ENCODE data around the gene LTB4R.
"Not testable (repeated sequence)": the region's sequence is repeated elsewhere in the genome, so short reads cannot be mapped to it uniquely, and the experiment has no call there.

Gene LTB4R

GRCh38 chr14:24325041-24325530, 13.8 kb downstream of the LTB4R start:
- no peak for DNase-seq

GRCh38 chr14:24325963-24326362, 14.7 kb downstream of the LTB4R start:
- no peak for DNase-seq

- DNase-seq, result no peak
Observed at GRCh38 chr14:24327303-24327702, 16.0 kb downstream of the LTB4R start.

- not testable (repeated sequence) for DNase-seq
Observed at GRCh38 chr14:24327914-24328313, 16.6 kb downstream of the LTB4R start.

- DNase-seq, result no peak
Observed at GRCh38 chr14:24329073-24329663, 17.9 kb downstream of the LTB4R start.

- DNase-seq, result peak; percentile 70
Observed at GRCh38 chr14:24329736-24330135, 18.4 kb downstream of the LTB4R start.

GRCh38 chr14:24330973-24331674, 19.8 kb downstream of the LTB4R start:
- no peak for DNase-seq

- DNase-seq, result no peak
Observed at GRCh38 chr14:24331731-24332267, 20.5 kb downstream of the LTB4R start.

GRCh38 chr14:24332268-24332993, 21.1 kb downstream of the LTB4R start:
- peak; percentile 85 for DNase-seq

GRCh38 chr14:24334431-24335291, 23.4 kb downstream of the LTB4R start, which contains the start of gene ADCY4:
ADCY4 (minus strand) TSS chr14:24335071; CDS start chr14:24334652, 419 bp downstream.
- no peak for DNase-seq

- DNase-seq, result no peak
Observed at GRCh38 chr14:24335461-24336171, 24.3 kb downstream of the LTB4R start.

GRCh38 chr14:24337144-24337823, 26.0 kb downstream of the LTB4R start:
- no peak for DNase-seq

- no peak for DNase-seq
Observed at GRCh38 chr14:24337824-24338175, 26.5 kb downstream of the LTB4R start.

- no peak for DNase-seq
Observed at GRCh38 chr14:24338843-24339242, 27.5 kb downstream of the LTB4R start.

- DNase-seq, result peak; percentile 64
Observed at GRCh38 chr14:24339284-24340151, 28.2 kb downstream of the LTB4R start, which contains the start of gene RIPK3. RIPK3 (minus strand) TSS chr14:24339991; CDS start chr14:24339826, 165 bp downstream.

- DNase-seq, result no peak
Observed at GRCh38 chr14:24340606-24341005, 29.3 kb downstream of the LTB4R start.

GRCh38 chr14:24342889-24343288, 31.6 kb downstream of the LTB4R start:
- no peak for DNase-seq

GRCh38 chr14:24343795-24344660, 32.7 kb downstream of the LTB4R start:
- no peak for DNase-seq

- DNase-seq, result no peak
Observed at GRCh38 chr14:24347134-24347533, 35.8 kb downstream of the LTB4R start.

Measured in activated gamma-delta T cell treated with Interleukin-2 at 50 U/mL for 16 hours (primary cell).